GM19452 (cell line): ENCODE data around the gene ADAM22.
"Not testable (repeated sequence)": the region's sequence is repeated elsewhere in the genome, so short reads cannot be mapped to it uniquely, and the experiment has no call there.

Experiments
- ATAC-seq: cut with Tn5 transposase; IDR thresholded peaks from one replicate; pipeline ENCODE4 v1.9.1; 2021; ENCODE audit not compliant: unreplicated experiment

The ADAM22 gene

GRCh38 chr7:88155756-88156155 lies 221.7 kb downstream of the ADAM22 start:
- ATAC-seq: no peak

GRCh38 chr7:88156356-88156755 lies 222.3 kb downstream of the ADAM22 start:
- ATAC-seq: no peak

GRCh38 chr7:88159741-88160140 lies 225.7 kb downstream of the ADAM22 start:
- not testable (repeated sequence) for ATAC-seq

- no peak for ATAC-seq
Measured at GRCh38 chr7:88165697-88166096, 231.6 kb downstream of the ADAM22 start.

GRCh38 chr7:88167223-88167622 lies 233.2 kb downstream of the ADAM22 start:
- ATAC-seq: no peak

- ATAC-seq: no peak
Measured at GRCh38 chr7:88167721-88168120, 233.7 kb downstream of the ADAM22 start.

- no peak for ATAC-seq
Measured at GRCh38 chr7:88169717-88170320, 235.8 kb downstream of the ADAM22 start.

- no peak for ATAC-seq
Measured at GRCh38 chr7:88172842-88173241, 238.8 kb downstream of the ADAM22 start.

- ATAC-seq: no peak
Measured at GRCh38 chr7:88176190-88176589, 242.1 kb downstream of the ADAM22 start.

- no peak for ATAC-seq
Measured at GRCh38 chr7:88183051-88183450, 249.0 kb downstream of the ADAM22 start.

GRCh38 chr7:88184848-88185304 lies 250.8 kb downstream of the ADAM22 start:
- peak; percentile 52 for ATAC-seq

- no peak for ATAC-seq
Measured at GRCh38 chr7:88185650-88186049, 251.6 kb downstream of the ADAM22 start.

GRCh38 chr7:88191911-88192310 lies 257.9 kb downstream of the ADAM22 start:
- no peak for ATAC-seq

GRCh38 chr7:88200261-88200660 lies 266.2 kb downstream of the ADAM22 start:
- ATAC-seq: no peak

GRCh38 chr7:88200789-88201188 lies 266.7 kb downstream of the ADAM22 start:
- ATAC-seq: no peak

GRCh38 chr7:88201305-88201704 lies 267.3 kb downstream of the ADAM22 start:
- ATAC-seq: no peak

- ATAC-seq: no peak
Measured at GRCh38 chr7:88202278-88202677, 268.2 kb downstream of the ADAM22 start.

- ATAC-seq: no peak
Measured at GRCh38 chr7:88202799-88203198, 268.7 kb downstream of the ADAM22 start.

- ATAC-seq: no peak
Measured at GRCh38 chr7:88203401-88203800, 269.4 kb downstream of the ADAM22 start.

GRCh38 chr7:88204525-88205110 lies 270.6 kb downstream of the ADAM22 start:
- ATAC-seq: no peak

GRCh38 chr7:88205179-88205578 lies 271.1 kb downstream of the ADAM22 start:
- ATAC-seq: no peak

GRCh38 chr7:88206254-88206653 lies 272.2 kb downstream of the ADAM22 start:
- ATAC-seq: no peak

- ATAC-seq: no peak
Measured at GRCh38 chr7:88208521-88208920, 274.5 kb downstream of the ADAM22 start.
